ENCODE data around the gene MRGPRF.
"Not testable (repeated sequence)": the region's sequence is repeated elsewhere in the genome, so short reads cannot be mapped to it uniquely, and the experiment has no call there.

Gene MRGPRF

GRCh38 chr11:68982134-68982533, 30.9 kb downstream of the MRGPRF start:
- no peak for DNase-seq

- DNase-seq: no peak
These were observed 32.3 kb downstream of the MRGPRF start, which contains the start of gene MRGPRD for GRCh38 chr11:68980776-68981065. Gene MRGPRD, minus strand, starts transcription at chr11:68980986. Its CDS starts 0 bp downstream, at chr11:68980986.

- no peak for DNase-seq
These were observed 32.9 kb downstream of the MRGPRF start for GRCh38 chr11:68979931-68980775.

GRCh38 chr11:68978931-68979594, 34.0 kb downstream of the MRGPRF start:
- DNase-seq: no peak

GRCh38 chr11:68978626-68978930, 34.5 kb downstream of the MRGPRF start:
- no peak for DNase-seq

GRCh38 chr11:68977781-68978625, 35.0 kb downstream of the MRGPRF start:
- no peak for DNase-seq

GRCh38 chr11:68976563-68976962, 36.5 kb downstream of the MRGPRF start:
- no peak for DNase-seq

GRCh38 chr11:68976095-68976494, 37.0 kb downstream of the MRGPRF start:
- no peak for DNase-seq

GRCh38 chr11:68974421-68975194, 38.4 kb downstream of the MRGPRF start:
- DNase-seq: peak; percentile 25

- DNase-seq: not testable (repeated sequence)
These were observed 39.3 kb downstream of the MRGPRF start for GRCh38 chr11:68973706-68974105.

GRCh38 chr11:68973219-68973618, 39.8 kb downstream of the MRGPRF start:
- no peak for DNase-seq

GRCh38 chr11:68970921-68971636, 42.0 kb downstream of the MRGPRF start:
- no peak for DNase-seq

- DNase-seq: no peak
These were observed 43.7 kb downstream of the MRGPRF start for GRCh38 chr11:68969386-68969785.

GRCh38 chr11:68968306-68969250, 44.5 kb downstream of the MRGPRF start:
- no peak for DNase-seq

GRCh38 chr11:68966894-68967780, 45.9 kb downstream of the MRGPRF start:
- DNase-seq: no peak

GRCh38 chr11:68965901-68966853, 46.9 kb downstream of the MRGPRF start:
- DNase-seq: peak; percentile 32

- DNase-seq: no peak
These were observed 49.3 kb downstream of the MRGPRF start for GRCh38 chr11:68963779-68964178.

GRCh38 chr11:68962527-68963250, 50.4 kb downstream of the MRGPRF start:
- peak; percentile 59 for DNase-seq

Measured in CD4-positive, alpha-beta T cell treated with Interleukin-17A for 1 hour (primary cell).